HEK293 (cell line): Measurements from ENCODE around the gene POLN.

Experiments used
- CTCF ChIA-PET: fragments of 350-600 bp; formaldehyde crosslinking; extraction: SDS; loops from one replicate; lab custom pipeline; 2021; ENCODE audit warnings: antibody characterized with exemption; lab: Yijun Ruan, JAX
- POLR2A ChIA-PET: fragments of 300-600 bp; formaldehyde crosslinking; extraction: SDS; loops from one replicate; lab custom pipeline; 2020; ENCODE audit warnings: antibody characterized with exemption, inconsistent platforms; lab: Yijun Ruan, JAX
- H3K27ac ChIP-seq: fragments of 200-500 bp; sonication (Bioruptor generic); 2 replicates; pipeline ENCODE4 v1.5.1; 2014; ENCODE audit warnings: low read depth, low read length, control low read depth, inconsistent platforms; ENCODE audit errors: extremely low read depth
- H3K36me3 ChIP-seq, 2 experiments: fragments of 200-500 bp in 1 of 2; sonication (Bioruptor generic) in 1 of 2; 1 replicate in 1 of 2; 2 replicates in 1 of 2; pipeline ENCODE4 v1.5.1; 2014 to 2017; ENCODE audit warnings: inconsistent platforms in 2 of 2, low read length in 2 of 2; ENCODE audit not compliant: control insufficient read depth in 2 of 2, insufficient read depth in 1 of 2
- H3K4me1 ChIP-seq: fragments of 200-500 bp; sonication (Bioruptor generic); 2 replicates; pipeline ENCODE4 v1.5.1; 2014; ENCODE audit warnings: mild to moderate bottlenecking, low read length, inconsistent platforms; ENCODE audit not compliant: control insufficient read depth, insufficient read depth
- H3K4me3 ChIP-seq: 2 replicates; pipeline ENCODE4 v1.5.1; 2011; ENCODE audit warnings: low read depth, mild to moderate bottlenecking, control low read depth, low read length, moderate library complexity
- H3K9me3 ChIP-seq: fragments of 200-500 bp; sonication (Bioruptor generic); 2 replicates; pipeline ENCODE4 v1.5.1; 2014; ENCODE audit warnings: low read depth, low read length, inconsistent platforms; ENCODE audit not compliant: control insufficient read depth, insufficient read depth
- ATF2 ChIP-seq: fragments of 450-650 bp; formaldehyde crosslinking; IDR thresholded peaks from 2 replicates; pipeline ENCODE4 v1.5.1; 2016; ENCODE audit warnings: missing biosample characterization, missing genetic modification characterization, low read depth
- HOXD13 ChIP-seq: sonication (generic); formaldehyde crosslinking; IDR thresholded peaks from 2 replicates; pipeline ENCODE4 v1.8.0; 2022; ENCODE audit warnings: missing genetic modification reagents, borderline replicate concordance
- MYNN ChIP-seq: fragments of 450-650 bp; formaldehyde crosslinking; IDR thresholded peaks from 2 replicates; pipeline ENCODE4 v1.5.1; 2016; ENCODE audit warnings: missing biosample characterization, missing genetic modification characterization, borderline replicate concordance
- SCRT1 ChIP-seq: fragments of 450-650 bp; formaldehyde crosslinking; IDR thresholded peaks from 2 replicates; pipeline ENCODE4 v1.5.1; 2016; ENCODE audit warnings: missing biosample characterization, missing genetic modification characterization, borderline replicate concordance
- SETDB1 ChIP-seq: IDR thresholded peaks from one replicate; pipeline ENCODE4 v1.6.1; 2017; ENCODE audit warnings: mild to moderate bottlenecking, low read length, moderate library complexity, mixed read lengths; ENCODE audit not compliant: insufficient read length
- ZFHX2 ChIP-seq: fragments of 450-650 bp; formaldehyde crosslinking; conservative IDR thresholded peaks from 2 replicates; pipeline ENCODE4 v1.5.1; 2016; ENCODE audit warnings: missing biosample characterization, missing genetic modification characterization
- ZFP41 ChIP-seq: fragments of 450-650 bp; formaldehyde crosslinking; IDR thresholded peaks from 2 replicates; pipeline ENCODE4 v1.5.1; 2016; ENCODE audit warnings: missing biosample characterization, missing genetic modification characterization, borderline replicate concordance
- ZNF140 ChIP-seq: fragments of 450-650 bp; formaldehyde crosslinking; IDR thresholded peaks from 2 replicates; pipeline ENCODE4 v1.5.1; 2016; ENCODE audit warnings: missing biosample characterization, missing genetic modification characterization
- ZNF184 ChIP-seq: fragments of 450-650 bp; IDR thresholded peaks from 2 replicates; pipeline ENCODE4 v1.5.1; 2018; ENCODE audit warnings: missing biosample characterization, mild to moderate bottlenecking, missing genetic modification characterization
- ZNF202 ChIP-seq: fragments of 450-650 bp; formaldehyde crosslinking; IDR thresholded peaks from 2 replicates; pipeline ENCODE4 v1.5.1; 2016; ENCODE audit warnings: missing biosample characterization, missing genetic modification characterization, borderline replicate concordance
- ZNF423 ChIP-seq: fragments of 450-650 bp; formaldehyde crosslinking; IDR thresholded peaks from 2 replicates; pipeline ENCODE4 v1.5.1; 2016; ENCODE audit warnings: missing biosample characterization, missing genetic modification characterization
- ZNF426 ChIP-seq: fragments of 450-650 bp; formaldehyde crosslinking; IDR thresholded peaks from 2 replicates; pipeline ENCODE4 v1.5.1; 2017; ENCODE audit warnings: missing biosample characterization, missing genetic modification characterization, mild to moderate bottlenecking, inconsistent platforms, moderate library complexity
- ZNF513 ChIP-seq: fragments of 450-650 bp; IDR thresholded peaks from 2 replicates; pipeline ENCODE4 v1.5.1; 2018; ENCODE audit warnings: missing biosample characterization, missing genetic modification characterization
- ZNF549 ChIP-seq: fragments of 450-650 bp; IDR thresholded peaks from 2 replicates; pipeline ENCODE4 v1.5.1; 2018; ENCODE audit warnings: missing biosample characterization, missing genetic modification characterization, mild to moderate bottlenecking, inconsistent platforms, moderate library complexity
- ZNF629 ChIP-seq: fragments of 450-650 bp; formaldehyde crosslinking; IDR thresholded peaks from 2 replicates; pipeline ENCODE4 v1.5.1; 2017; ENCODE audit warnings: missing biosample characterization, missing genetic modification characterization
- ZNF677 ChIP-seq: fragments of 450-650 bp; IDR thresholded peaks from 2 replicates; pipeline ENCODE4 v1.5.0; 2018; ENCODE audit warnings: missing biosample characterization, mild to moderate bottlenecking, missing genetic modification characterization, moderate library complexity
- ZNF707 ChIP-seq: fragments of 450-650 bp; formaldehyde crosslinking; IDR thresholded peaks from 2 replicates; pipeline ENCODE4 v1.5.1; 2016; ENCODE audit warnings: missing biosample characterization, missing genetic modification characterization
- ZNF830 ChIP-seq: fragments of 450-650 bp; IDR thresholded peaks from 2 replicates; pipeline ENCODE4 v1.5.0; 2018; ENCODE audit warnings: missing biosample characterization, missing genetic modification characterization, low read depth, mild to moderate bottlenecking, moderate library complexity
- TF ChIP-seq, protein P1 (sequence below): fragments of 450-650 bp; formaldehyde crosslinking; optimal IDR thresholded peaks from 2 replicates; pipeline ENCODE3; 2016; ENCODE audit warnings: missing biosample characterization, mild to moderate bottlenecking, missing genetic modification characterization
- TF ChIP-seq, protein P2 (sequence below): fragments of 450-650 bp; formaldehyde crosslinking; IDR thresholded peaks from 2 replicates; pipeline ENCODE4 v1.5.1; 2017; ENCODE audit warnings: missing biosample characterization, missing genetic modification characterization

POLN gene

GRCh38 chr4:2138846-2139500, 102.9 kb downstream of the POLN start:
- peaks cover 6% of the 10 kb centered on the region for H3K4me1 ChIP-seq
- no peaks in the 10 kb centered on the region for H3K9me3 ChIP-seq
- TF ChIP-seq SCRT1 (tag by site-specific recombination) (no peak), ZNF423 (no peak), HOXD13 (CRISPR knock-in tag) (no peak), MYNN (tag by site-specific recombination) (no peak), ZNF707 (tag by site-specific recombination) (no peak)
- ChIA-PET CTCF (no interaction called here), POLR2A (no interaction called here)
- H3K36me3 ChIP-seq: no peaks in the 10 kb centered on the region
- H3K27ac ChIP-seq: no peak overlapping the region
- H3K4me3 ChIP-seq: no peak overlapping the region

DNA sequence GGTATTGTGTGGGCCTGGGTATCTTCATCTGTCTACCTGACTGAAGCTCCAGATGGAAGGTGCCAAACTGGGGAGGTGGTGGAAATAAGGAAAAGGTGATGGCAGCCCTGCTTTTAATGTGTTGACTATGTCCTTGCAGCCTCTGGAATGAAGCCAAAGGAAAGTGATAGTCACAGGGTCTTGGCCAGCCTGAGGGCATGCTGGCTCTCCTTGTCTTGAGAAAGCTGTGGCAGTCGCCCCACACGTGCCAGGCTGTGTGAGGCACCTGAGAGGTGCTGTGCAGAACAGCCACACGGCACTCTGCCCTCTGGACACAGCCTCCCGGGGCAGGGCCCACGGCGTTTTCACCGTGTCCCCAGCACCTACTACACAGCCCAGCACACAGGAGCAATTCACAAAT, 105.2 kb downstream of the POLN start:
- CTCF ChIA-PET: no interaction called here
- Histone ChIP-seq H3K4me1 (no peaks in the 10 kb centered on the region), H3K9me3 (no peaks in the 10 kb centered on the region), H3K36me3 (no peaks in the 10 kb centered on the region), H3K27ac (no peak overlapping the region), H3K4me3 (no peak overlapping the region)
- TF ChIP-seq ZNF629 (tag by site-specific recombination): no peak
- TF ChIP-seq ZNF513 (tag by site-specific recombination): no peak
- no peak for TF ChIP-seq ZNF184
- TF ChIP-seq, protein P1, sequence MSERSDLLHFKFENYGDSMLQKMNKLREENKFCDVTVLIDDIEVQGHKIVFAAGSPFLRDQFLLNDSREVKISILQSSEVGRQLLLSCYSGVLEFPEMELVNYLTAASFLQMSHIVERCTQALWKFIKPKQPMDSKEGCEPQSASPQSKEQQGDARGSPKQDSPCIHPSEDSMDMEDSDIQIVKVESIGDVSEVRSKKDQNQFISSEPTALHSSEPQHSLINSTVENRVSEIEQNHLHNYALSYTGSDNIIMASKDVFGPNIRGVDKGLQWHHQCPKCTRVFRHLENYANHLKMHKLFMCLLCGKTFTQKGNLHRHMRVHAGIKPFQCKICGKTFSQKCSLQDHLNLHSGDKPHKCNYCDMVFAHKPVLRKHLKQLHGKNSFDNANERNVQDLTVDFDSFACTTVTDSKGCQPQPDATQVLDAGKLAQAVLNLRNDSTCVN (tag by site-specific recombination): no peak
- TF ChIP-seq SETDB1: no peak
- POLR2A ChIA-PET: no interaction called here

DNA sequence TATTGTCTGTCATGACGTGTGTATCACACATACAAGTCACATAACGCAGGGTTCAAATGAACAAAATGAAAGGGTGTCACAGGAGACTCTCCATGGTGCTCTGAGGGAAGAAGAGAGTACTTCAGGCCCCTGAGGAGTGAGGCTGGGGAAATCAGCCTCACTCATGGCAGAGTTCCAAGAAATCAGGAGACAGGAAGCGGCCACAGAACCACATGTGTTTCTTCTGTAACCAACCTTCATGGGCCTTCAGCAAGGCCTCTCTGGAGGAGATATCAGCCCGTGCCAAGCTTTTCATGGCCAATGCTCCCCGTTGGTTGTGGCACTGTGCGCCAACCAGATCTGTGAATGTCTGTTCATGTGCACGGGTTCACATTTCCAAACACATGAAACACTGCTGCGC, 106.8 kb downstream of the POLN start:
- TF ChIP-seq, protein P2, sequence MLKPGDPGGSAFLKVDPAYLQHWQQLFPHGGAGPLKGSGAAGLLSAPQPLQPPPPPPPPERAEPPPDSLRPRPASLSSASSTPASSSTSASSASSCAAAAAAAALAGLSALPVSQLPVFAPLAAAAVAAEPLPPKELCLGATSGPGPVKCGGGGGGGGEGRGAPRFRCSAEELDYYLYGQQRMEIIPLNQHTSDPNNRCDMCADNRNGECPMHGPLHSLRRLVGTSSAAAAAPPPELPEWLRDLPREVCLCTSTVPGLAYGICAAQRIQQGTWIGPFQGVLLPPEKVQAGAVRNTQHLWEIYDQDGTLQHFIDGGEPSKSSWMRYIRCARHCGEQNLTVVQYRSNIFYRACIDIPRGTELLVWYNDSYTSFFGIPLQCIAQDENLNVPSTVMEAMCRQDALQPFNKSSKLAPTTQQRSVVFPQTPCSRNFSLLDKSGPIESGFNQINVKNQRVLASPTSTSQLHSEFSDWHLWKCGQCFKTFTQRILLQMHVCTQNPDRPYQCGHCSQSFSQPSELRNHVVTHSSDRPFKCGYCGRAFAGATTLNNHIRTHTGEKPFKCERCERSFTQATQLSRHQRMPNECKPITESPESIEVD (tag by site-specific recombination): no peak
- TF ChIP-seq ZNF426 (tag by site-specific recombination) (no peak), ZNF549 (tag by site-specific recombination) (no peak), ZFHX2 (tag by site-specific recombination) (no peak), ZNF707 (tag by site-specific recombination) (no peak), ZNF830 (no peak), ZNF140 (no peak), ATF2 (tag by site-specific recombination) (no peak), ZFP41 (tag by site-specific recombination) (no peak), ZNF202 (tag by site-specific recombination) (no peak), ZNF677 (tag by site-specific recombination) (no peak)
- ChIA-PET CTCF (no interaction called here), POLR2A (no interaction called here)

More for the DNA sequence above, 106.8 kb downstream of the POLN start:
- Histone ChIP-seq H3K4me3 (no peak overlapping the region), H3K36me3 (no peaks in the 10 kb centered on the region), H3K27ac (no peak overlapping the region), H3K9me3 (no peaks in the 10 kb centered on the region), H3K4me1 (no peaks in the 10 kb centered on the region)
